GM12878 (cell line): ENCODE data around the gene SLC17A7.

Experiments
- ATF2 ChIP-seq: IDR thresholded peaks from 2 replicates; pipeline ENCODE4 v1.6.1; 2012; ENCODE audit warnings: low read length, inconsistent platforms
- CREB1 ChIP-seq: IDR thresholded peaks from 2 replicates; pipeline ENCODE4 v1.6.1; 2012; ENCODE audit warnings: low read depth, mild to moderate bottlenecking, inconsistent platforms
- GATAD2B ChIP-seq: fragments of 450-650 bp; conservative IDR thresholded peaks from 2 replicates; pipeline ENCODE4 v1.6.1; 2017; ENCODE audit warnings: low read depth, mild to moderate bottlenecking, moderate library complexity
- MXI1 ChIP-seq: fragments of 150-350 bp; IDR thresholded peaks from 2 replicates; pipeline ENCODE4 v1.6.1; 2011; ENCODE audit warnings: low read depth, mild to moderate bottlenecking, inconsistent platforms, low read length, improper control_type of control experiment
- POLR2A ChIP-seq: IDR thresholded peaks from 2 replicates; pipeline ENCODE4 v1.6.1; 2011; ENCODE audit warnings: low read depth, mild to moderate bottlenecking, low read length
- POLR2AphosphoS5 ChIP-seq: IDR thresholded peaks from 2 replicates; pipeline ENCODE4 v1.6.1; 2011; ENCODE audit warnings: mild to moderate bottlenecking, low read length, inconsistent platforms
- SIN3A ChIP-seq: IDR thresholded peaks from 2 replicates; pipeline ENCODE4 v1.6.1; 2012; ENCODE audit warnings: low read depth, low read length, improper control_type of control experiment
- TF ChIP-seq, protein P1 (sequence below): IDR thresholded peaks from 2 replicates; pipeline ENCODE4 v1.6.1; 2011; ENCODE audit warnings: borderline replicate concordance, low read depth, mild to moderate bottlenecking, moderate library complexity, low read length; ENCODE audit not compliant: insufficient read depth, poor library complexity, severe bottlenecking
- TF ChIP-seq, protein P2 (sequence below), 3 experiments: IDR thresholded peaks in 2 of 3; conservative IDR thresholded peaks in 1 of 3; 2 replicates each; pipeline ENCODE4 v1.5.1; 2011; ENCODE audit warnings: low read depth in 3 of 3, low read length in 3 of 3, mild to moderate bottlenecking in 3 of 3, control low read depth in 2 of 3, moderate library complexity in 2 of 3, inconsistent platforms in 1 of 3, mixed read lengths in 1 of 3; ENCODE audit not compliant: control insufficient read depth in 2 of 3, insufficient read depth in 1 of 3; ENCODE audit errors: extremely low read depth in 1 of 3
- TF ChIP-seq, protein P3 (sequence below): IDR thresholded peaks from 2 replicates; pipeline ENCODE4 v1.6.1; 2011; ENCODE audit warnings: low read depth, low read length, improper control_type of control experiment, borderline replicate concordance
- TF ChIP-seq, protein P4 (sequence below): fragments of 450-650 bp; IDR thresholded peaks from 2 replicates; pipeline ENCODE4 v1.6.1; 2016; ENCODE audit warnings: mild to moderate bottlenecking, moderate library complexity, borderline replicate concordance

- no peak for TF ChIP-seq GATAD2B
- TF ChIP-seq ATF2 = no peak
- no peak for TF ChIP-seq SIN3A
- TF ChIP-seq, protein P1, sequence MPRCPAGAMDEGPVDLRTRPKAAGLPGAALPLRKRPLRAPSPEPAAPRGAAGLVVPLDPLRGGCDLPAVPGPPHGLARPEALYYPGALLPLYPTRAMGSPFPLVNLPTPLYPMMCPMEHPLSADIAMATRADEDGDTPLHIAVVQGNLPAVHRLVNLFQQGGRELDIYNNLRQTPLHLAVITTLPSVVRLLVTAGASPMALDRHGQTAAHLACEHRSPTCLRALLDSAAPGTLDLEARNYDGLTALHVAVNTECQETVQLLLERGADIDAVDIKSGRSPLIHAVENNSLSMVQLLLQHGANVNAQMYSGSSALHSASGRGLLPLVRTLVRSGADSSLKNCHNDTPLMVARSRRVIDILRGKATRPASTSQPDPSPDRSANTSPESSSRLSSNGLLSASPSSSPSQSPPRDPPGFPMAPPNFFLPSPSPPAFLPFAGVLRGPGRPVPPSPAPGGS = no peak
- TF ChIP-seq CREB1 = no peak
- no peak for TF ChIP-seq POLR2A
- TF ChIP-seq, protein P2, sequence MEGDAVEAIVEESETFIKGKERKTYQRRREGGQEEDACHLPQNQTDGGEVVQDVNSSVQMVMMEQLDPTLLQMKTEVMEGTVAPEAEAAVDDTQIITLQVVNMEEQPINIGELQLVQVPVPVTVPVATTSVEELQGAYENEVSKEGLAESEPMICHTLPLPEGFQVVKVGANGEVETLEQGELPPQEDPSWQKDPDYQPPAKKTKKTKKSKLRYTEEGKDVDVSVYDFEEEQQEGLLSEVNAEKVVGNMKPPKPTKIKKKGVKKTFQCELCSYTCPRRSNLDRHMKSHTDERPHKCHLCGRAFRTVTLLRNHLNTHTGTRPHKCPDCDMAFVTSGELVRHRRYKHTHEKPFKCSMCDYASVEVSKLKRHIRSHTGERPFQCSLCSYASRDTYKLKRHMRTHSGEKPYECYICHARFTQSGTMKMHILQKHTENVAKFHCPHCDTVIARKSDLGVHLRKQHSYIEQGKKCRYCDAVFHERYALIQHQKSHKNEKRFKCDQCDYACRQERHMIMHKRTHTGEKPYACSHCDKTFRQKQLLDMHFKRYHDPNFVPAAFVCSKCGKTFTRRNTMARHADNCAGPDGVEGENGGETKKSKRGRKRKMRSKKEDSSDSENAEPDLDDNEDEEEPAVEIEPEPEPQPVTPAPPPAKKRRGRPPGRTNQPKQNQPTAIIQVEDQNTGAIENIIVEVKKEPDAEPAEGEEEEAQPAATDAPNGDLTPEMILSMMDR (IDR thresholded peaks at IDR 0.05 in 2 of 3, conservative IDR thresholded peaks at IDR 0.05 in 1 of 3; ENCODE audit: control insufficient read depth in 2 of 3, extremely low read depth in 1 of 3, insufficient read depth in 1 of 3, low read depth in 3 of 3, low read length in 3 of 3) = no peak
- TF ChIP-seq POLR2AphosphoS5 = no peak
- TF ChIP-seq, protein P3, sequence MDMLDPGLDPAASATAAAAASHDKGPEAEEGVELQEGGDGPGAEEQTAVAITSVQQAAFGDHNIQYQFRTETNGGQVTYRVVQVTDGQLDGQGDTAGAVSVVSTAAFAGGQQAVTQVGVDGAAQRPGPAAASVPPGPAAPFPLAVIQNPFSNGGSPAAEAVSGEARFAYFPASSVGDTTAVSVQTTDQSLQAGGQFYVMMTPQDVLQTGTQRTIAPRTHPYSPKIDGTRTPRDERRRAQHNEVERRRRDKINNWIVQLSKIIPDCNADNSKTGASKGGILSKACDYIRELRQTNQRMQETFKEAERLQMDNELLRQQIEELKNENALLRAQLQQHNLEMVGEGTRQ = no peak
- TF ChIP-seq MXI1 = no peak
- TF ChIP-seq, protein P4, sequence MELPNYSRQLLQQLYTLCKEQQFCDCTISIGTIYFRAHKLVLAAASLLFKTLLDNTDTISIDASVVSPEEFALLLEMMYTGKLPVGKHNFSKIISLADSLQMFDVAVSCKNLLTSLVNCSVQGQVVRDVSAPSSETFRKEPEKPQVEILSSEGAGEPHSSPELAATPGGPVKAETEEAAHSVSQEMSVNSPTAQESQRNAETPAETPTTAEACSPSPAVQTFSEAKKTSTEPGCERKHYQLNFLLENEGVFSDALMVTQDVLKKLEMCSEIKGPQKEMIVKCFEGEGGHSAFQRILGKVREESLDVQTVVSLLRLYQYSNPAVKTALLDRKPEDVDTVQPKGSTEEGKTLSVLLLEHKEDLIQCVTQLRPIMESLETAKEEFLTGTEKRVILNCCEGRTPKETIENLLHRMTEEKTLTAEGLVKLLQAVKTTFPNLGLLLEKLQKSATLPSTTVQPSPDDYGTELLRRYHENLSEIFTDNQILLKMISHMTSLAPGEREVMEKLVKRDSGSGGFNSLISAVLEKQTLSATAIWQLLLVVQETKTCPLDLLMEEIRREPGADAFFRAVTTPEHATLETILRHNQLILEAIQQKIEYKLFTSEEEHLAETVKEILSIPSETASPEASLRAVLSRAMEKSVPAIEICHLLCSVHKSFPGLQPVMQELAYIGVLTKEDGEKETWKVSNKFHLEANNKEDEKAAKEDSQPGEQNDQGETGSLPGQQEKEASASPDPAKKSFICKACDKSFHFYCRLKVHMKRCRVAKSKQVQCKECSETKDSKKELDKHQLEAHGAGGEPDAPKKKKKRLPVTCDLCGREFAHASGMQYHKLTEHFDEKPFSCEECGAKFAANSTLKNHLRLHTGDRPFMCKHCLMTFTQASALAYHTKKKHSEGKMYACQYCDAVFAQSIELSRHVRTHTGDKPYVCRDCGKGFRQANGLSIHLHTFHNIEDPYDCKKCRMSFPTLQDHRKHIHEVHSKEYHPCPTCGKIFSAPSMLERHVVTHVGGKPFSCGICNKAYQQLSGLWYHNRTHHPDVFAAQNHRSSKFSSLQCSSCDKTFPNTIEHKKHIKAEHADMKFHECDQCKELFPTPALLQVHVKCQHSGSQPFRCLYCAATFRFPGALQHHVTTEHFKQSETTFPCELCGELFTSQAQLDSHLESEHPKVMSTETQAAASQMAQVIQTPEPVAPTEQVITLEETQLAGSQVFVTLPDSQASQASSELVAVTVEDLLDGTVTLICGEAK = no peak
These were observed 43.2 kb downstream of the SLC17A7 start for GRCh38 chr19:49398001-49398615.
